ENCODE results near the gene SOD3. TPM values are rescaled to one million over a fixed set of nuclear protein-coding genes. Genes with fewer than 3 reads are reported as not detected.

SOD3 gene
- total RNA-seq, 2 donors from 2014 or later: not detected

DNA sequence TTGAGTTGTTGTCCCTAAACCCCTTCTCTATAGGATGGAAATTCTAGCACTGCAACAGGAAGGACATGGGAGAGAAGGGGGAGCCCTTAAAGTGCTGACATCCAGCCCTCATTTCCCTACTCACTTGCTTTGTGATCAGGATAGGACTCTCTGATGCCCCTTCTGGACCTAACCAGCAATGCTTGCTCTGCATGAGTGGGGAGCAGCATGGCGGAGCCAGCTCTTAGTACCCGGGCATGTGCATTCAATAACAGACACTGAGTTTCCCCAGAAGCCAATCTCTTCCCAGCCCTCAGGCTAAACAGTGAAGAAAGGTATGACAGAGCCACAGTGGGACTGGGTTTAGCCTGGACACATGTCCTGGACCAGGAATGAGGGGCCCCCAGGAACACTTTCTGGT, 14.0 kb downstream of the SOD3 start:
- Mint-ChIP-seq H3K36me3 (peaks cover 0 to 6% of the 10 kb centered on the region in 2 donors), H3K27ac (no peak overlapping the region), H3K9me3 (peaks cover 8 to 10% of the 10 kb centered on the region in 2 donors)
- ATAC-seq (no peak), DNase-seq (ENCODE audit: low spot score in 2 of 2) (no peak)

- H3K36me3 Mint-ChIP-seq: peaks cover 0 to 6% of the 10 kb centered on the region in 2 donors
- no peak overlapping the region for H3K27ac Mint-ChIP-seq
- DNase-seq (ENCODE audit: low spot score in 2 of 2) (no peak), ATAC-seq (no peak)
- H3K9me3 Mint-ChIP-seq: peaks cover 8 to 10% of the 10 kb centered on the region in 2 donors
These were observed 14.5 kb downstream of the SOD3 start for GRCh38 chr4:24809815-24810405.

GRCh38 chr4:24810871-24811631, 15.7 kb downstream of the SOD3 start:
- DNase-seq (ENCODE audit: low spot score in 2 of 2) (no peak), ATAC-seq (no peak)
- Mint-ChIP-seq H3K36me3 (peaks cover 0 to 6% of the 10 kb centered on the region in 2 donors), H3K27ac (no peak overlapping the region), H3K9me3 (peaks cover 8 to 10% of the 10 kb centered on the region in 2 donors)

DNA sequence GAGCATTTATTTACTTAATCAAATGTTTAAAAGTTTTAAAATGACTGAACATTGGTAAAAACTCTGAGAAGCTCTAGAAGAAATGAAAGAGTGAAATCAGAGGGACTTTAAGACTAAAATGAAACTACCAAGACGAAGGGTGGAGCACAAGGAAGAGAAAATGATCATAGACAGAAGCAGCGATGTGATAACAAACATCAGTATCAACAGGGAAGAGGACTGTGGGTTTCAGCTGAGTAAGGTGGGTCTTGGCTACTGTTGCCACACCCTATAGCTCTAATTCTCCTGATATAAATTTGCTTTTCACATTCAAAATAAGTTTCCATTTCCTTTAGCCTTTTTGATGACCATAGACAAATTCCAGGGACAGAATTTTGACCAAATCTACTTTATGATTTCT, 18.4 kb downstream of the SOD3 start:
- ATAC-seq (no peak), DNase-seq (ENCODE audit: low spot score in 2 of 2) (no peak)
- peaks cover 8 to 15% of the 10 kb centered on the region in 2 donors for H3K9me3 Mint-ChIP-seq
- H3K27ac Mint-ChIP-seq: no peak overlapping the region
- peaks cover 0 to 6% of the 10 kb centered on the region in 2 donors for H3K36me3 Mint-ChIP-seq

DNA sequence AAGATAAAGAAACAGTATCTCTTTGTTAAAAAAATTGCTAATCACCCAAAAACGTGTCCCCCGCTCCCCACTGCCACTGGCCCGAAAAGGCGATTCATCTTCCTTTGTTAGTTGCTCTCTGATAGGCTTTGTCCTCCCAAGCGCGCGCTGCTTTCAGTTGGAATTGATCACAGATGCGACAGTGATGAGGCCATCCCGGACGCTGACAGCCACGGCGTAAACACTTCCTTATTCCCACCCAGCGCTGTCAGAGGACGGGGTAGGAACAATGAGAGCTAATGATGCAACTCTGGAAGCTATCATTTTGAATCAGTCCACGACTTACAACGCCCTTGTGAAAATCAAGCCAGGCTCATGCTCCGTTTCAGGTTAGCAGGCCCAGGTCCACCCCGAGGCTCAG, 21.4 kb downstream of the SOD3 start:
- DNase-seq (ENCODE audit: low spot score in 2 of 2) (no peak), ATAC-seq (no peak)
- Mint-ChIP-seq H3K27ac (no peak overlapping the region), H3K36me3 (peaks cover 0 to 6% of the 10 kb centered on the region in 2 donors), H3K9me3 (peaks cover 8 to 14% of the 10 kb centered on the region in 2 donors)

DNA sequence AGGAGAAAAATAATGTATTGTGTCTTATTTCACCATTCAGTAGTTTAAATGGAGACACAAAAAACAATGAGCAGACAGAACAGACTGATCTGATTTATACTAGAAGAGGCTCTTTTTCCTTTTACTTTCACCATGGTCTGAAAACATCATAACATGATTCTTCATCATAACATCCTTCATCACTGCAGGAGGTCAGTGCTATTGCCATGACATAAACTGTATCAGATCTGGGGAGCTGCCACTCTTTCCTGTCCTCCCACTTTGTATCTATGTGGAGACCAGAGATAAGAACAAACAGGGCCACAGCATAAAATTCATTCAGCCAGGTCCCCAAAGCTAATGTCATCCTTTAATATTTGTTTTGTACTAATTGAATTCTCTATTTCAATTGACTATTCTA, 25.2 kb downstream of the SOD3 start:
- Mint-ChIP-seq H3K36me3 (no peaks in the 10 kb centered on the region), H3K9me3 (peaks cover 0 to 5% of the 10 kb centered on the region in 2 donors), H3K27ac (no peak overlapping the region)
- no peak for DNase-seq (ENCODE audit: low spot score in 2 of 2)
- ATAC-seq: no peak

DNA sequence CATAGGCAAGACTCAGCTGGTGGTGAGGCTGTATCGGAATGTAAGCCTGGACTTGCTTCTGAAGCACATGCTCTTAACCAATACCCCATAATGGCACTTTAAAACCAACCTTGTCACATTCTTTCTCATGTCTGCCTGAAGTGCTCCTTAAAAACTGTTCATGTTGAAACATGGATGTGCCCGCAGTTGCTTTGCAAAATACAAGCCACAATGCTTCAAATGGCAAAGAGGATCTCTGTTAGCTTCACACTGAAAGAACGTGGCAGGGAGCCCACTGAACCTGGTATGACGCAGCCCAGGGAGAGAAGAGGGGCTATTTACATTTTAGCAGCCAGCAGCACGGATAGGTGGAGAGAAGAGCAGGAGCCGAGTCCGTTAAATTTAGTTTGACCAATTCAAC, 29.3 kb downstream of the SOD3 start:
- no peak for DNase-seq (ENCODE audit: low spot score in 2 of 2)
- Mint-ChIP-seq H3K36me3 (no peaks in the 10 kb centered on the region), H3K9me3 (no peaks in the 10 kb centered on the region), H3K27ac (no peak overlapping the region)
- ATAC-seq: no peak

DNA sequence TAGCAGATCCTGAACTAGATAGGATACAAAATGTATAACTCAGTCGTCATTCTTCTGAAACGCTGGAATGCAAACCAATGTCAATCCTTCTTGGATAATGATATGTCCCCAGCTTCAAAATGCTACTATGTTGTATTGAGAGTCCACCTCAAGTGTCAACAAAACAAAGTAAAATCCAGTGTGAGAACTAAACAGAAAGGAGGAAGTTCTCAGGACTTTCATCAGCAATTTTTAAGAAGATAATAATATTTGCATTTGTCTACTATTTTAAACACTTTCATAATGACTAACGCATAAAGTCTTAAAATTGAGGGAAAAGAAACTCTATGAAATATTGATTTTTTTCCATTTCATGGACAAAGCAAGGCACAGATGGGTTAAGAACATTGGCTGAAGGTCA, 36.3 kb downstream of the SOD3 start:
- H3K9me3 Mint-ChIP-seq: peaks cover 0 to 4% of the 10 kb centered on the region in 2 donors
- H3K27ac Mint-ChIP-seq: no peak overlapping the region
- H3K36me3 Mint-ChIP-seq: no peaks in the 10 kb centered on the region
- no peak for DNase-seq (ENCODE audit: low spot score in 2 of 2)
- no peak for ATAC-seq

- no peak for DNase-seq (ENCODE audit: low spot score in 2 of 2)
- Mint-ChIP-seq H3K9me3 (no peaks in the 10 kb centered on the region), H3K27ac (no peak overlapping the region), H3K36me3 (no peaks in the 10 kb centered on the region)
- ATAC-seq: no peak
These were observed 40.3 kb downstream of the SOD3 start for GRCh38 chr4:24835696-24836095.

GRCh38 chr4:24836661-24837242, 41.4 kb downstream of the SOD3 start:
- H3K36me3 Mint-ChIP-seq: no peaks in the 10 kb centered on the region
- no peak overlapping the region for H3K27ac Mint-ChIP-seq
- ATAC-seq (peak in 1 of 2 donors; percentile 51), DNase-seq (ENCODE audit: low spot score in 2 of 2) (no peak)
- H3K9me3 Mint-ChIP-seq: no peaks in the 10 kb centered on the region

DNA sequence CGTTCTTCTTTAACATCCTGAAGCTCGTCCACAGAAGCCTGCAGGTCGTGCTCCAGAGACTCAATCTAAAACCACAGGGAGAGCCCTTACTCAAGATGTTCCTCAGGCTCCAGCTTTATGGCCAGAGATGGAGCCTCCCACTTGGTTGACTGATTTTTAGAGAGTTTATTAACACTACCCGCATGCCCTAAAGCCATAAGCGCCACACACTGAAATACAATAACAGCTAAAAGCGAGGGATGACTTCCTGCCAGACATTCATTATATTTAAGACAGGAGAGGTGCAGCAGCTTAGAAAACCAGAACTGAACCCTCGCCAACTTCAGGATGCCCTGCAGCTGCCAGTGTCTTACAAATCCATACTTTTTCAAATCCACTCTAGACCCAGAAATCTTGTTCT, 42.0 kb downstream of the SOD3 start:
- ATAC-seq (no peak), DNase-seq (ENCODE audit: low spot score in 2 of 2) (no peak)
- Mint-ChIP-seq H3K9me3 (no peaks in the 10 kb centered on the region), H3K27ac (no peak overlapping the region), H3K36me3 (no peaks in the 10 kb centered on the region)

- no peaks in the 10 kb centered on the region for H3K36me3 Mint-ChIP-seq
- H3K27ac Mint-ChIP-seq: no peak overlapping the region
- DNase-seq (ENCODE audit: low spot score in 2 of 2): no peak
- no peaks in the 10 kb centered on the region for H3K9me3 Mint-ChIP-seq
- no peak for ATAC-seq
These were observed 42.4 kb downstream of the SOD3 start for GRCh38 chr4:24837781-24838180.

GRCh38 chr4:24840362-24840761, 45.0 kb downstream of the SOD3 start:
- no peaks in the 10 kb centered on the region for H3K36me3 Mint-ChIP-seq
- no peak for ATAC-seq

GRCh38 chr4:24840826-24841543, 45.6 kb downstream of the SOD3 start:
- no peaks in the 10 kb centered on the region for H3K36me3 Mint-ChIP-seq
- ATAC-seq (no peak), DNase-seq (ENCODE audit: low spot score in 2 of 2) (no peak)
- no peak overlapping the region for H3K27ac Mint-ChIP-seq
- H3K9me3 Mint-ChIP-seq: no peaks in the 10 kb centered on the region

More at GRCh38 chr4:24840362-24840761, 45.0 kb downstream of the SOD3 start:
- DNase-seq (ENCODE audit: low spot score in 2 of 2): no peak
- Mint-ChIP-seq H3K9me3 (no peaks in the 10 kb centered on the region), H3K27ac (no peak overlapping the region)

DNA sequence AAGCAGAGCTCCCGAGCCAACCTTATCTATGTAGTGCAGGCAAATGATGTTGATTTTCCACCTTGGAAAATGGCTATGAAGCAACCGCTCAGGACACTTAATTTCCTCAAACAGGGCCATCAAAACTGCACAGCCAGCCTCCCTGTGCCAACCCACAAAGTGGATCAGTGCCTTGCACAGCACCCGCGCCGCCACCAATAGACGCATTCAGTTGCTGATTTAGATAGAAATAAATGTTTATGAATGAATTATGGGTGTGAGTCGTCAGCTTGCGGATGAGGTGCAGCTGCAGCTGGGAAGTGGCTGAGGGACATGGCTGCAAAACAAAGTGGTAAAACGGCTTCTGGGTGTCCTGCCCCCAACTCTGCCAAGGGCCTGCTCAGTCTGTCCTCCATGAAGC, 47.0 kb downstream of the SOD3 start:
- DNase-seq (ENCODE audit: low spot score in 2 of 2): no peak
- H3K9me3 Mint-ChIP-seq: no peaks in the 10 kb centered on the region
- H3K27ac Mint-ChIP-seq: no peak overlapping the region
- no peak for ATAC-seq
- no peaks in the 10 kb centered on the region for H3K36me3 Mint-ChIP-seq

DNA sequence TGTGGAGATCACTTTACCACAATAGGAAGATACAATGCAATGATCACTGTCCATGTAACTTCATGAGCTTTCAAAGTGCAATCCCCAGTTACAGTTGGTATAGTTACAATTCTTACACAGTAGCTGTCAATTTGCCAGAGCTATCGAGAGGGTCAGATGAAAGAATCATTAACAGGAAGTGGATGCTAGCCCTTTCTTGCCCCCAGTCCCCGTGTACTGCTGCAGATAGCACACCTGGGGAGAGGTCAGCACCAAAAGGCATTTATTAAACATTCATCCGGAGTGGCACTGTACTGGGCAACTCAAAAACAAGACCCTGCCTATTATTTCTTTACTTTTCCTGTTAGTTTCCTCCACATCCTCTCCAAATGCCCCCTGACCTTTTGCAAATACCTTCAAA, 47.7 kb downstream of the SOD3 start:
- no peak overlapping the region for H3K27ac Mint-ChIP-seq
- no peak for DNase-seq (ENCODE audit: low spot score in 2 of 2)
- no peaks in the 10 kb centered on the region for H3K36me3 Mint-ChIP-seq
- ATAC-seq: no peak
- no peaks in the 10 kb centered on the region for H3K9me3 Mint-ChIP-seq

DNA sequence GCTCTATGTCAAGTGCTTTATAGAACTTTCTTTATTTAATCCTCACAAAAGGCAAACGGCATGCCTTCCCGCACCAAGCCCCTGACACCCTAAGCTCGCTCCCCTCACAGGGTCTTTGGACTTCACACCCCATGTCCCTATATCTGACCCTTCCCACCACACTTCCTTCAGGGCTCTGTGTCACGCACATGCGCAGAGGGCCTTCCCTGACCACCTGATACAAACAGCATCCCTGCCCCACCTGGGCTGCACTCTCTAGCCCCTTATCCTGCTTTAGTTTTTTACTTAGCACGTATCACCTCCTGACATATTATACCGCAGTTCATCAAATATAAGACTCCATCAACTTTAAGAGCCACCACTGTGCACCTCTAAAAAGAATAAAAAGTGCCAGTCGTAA, 49.8 kb downstream of the SOD3 start:
- Mint-ChIP-seq H3K27ac (no peak overlapping the region), H3K9me3 (no peaks in the 10 kb centered on the region), H3K36me3 (no peaks in the 10 kb centered on the region)
- DNase-seq (ENCODE audit: low spot score in 2 of 2) (no peak), ATAC-seq (no peak)
